Activated T-helper 1 cell treated with anti-CD3 and anti-CD28 coated beads, Interleukin-2, amount 50 U/mL, for 16 hours (primary cell): ENCODE data around the gene ATP12A.

Experiments used
- DNase-seq, 2 donors: peaks; one replicate each; pipeline ENCODE4 v3.0.0-alpha.2; 2020; ENCODE audit warnings: low read depth in 1 of 2, low spot score in 1 of 2

The ATP12A gene

DNA sequence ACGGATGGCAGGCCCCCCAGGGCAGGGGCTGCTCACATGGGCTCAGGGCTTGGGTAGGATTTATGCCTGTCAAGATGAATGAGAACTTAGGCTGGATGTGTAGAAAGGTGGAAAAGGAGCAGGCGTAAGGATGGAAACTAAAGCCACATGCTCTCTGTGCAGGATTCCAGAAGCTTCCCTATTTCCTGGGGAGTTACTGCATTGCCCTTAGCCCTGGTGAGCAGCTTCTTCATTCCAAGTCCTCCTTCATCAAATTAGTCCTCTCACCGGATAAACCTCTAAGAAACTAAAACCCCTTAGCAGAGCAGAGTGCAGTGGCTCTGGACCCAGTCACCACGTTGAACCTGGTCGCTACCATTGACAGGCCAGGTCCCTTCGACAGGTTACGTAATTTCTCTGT is 7.4 kb downstream of the ATP12A start:
- no peak for DNase-seq

DNA sequence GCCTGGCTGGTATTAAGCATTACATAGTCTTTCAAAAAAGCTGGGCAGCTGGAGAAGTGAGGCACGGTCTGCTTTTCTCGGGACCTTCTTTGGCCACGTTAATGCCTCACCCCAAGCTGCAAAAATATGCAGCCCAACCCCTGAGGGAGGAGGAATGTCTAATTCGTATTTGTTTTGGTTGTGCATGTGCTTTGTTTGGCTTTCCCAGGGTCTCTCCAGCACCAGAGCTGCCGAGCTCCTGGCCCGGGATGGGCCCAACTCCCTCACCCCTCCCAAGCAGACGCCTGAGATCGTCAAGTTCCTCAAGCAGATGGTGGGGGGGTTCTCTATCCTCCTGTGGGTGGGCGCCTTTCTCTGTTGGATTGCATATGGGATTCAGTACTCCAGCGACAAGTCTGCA is 7.9 kb downstream of the ATP12A start:
- no peak for DNase-seq

DNA sequence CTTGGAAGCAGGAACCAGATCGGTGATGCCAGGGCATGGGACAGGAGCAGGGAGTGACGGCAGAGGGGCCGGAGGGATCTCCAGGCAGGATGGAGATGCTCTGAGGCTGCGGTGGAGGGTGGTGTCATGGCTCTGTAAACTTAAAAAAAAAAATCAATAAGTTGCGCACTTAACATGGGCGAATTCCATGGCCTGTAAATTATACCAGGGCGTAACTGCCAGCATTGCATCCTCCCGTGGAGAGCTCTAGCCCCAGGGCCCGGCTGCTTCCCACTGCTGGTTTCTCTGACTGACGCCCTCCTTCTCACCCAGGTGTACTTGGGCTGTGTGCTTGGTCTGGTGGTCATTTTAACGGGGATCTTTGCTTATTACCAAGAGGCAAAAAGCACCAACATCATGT is 8.7 kb downstream of the ATP12A start:
- DNase-seq = no peak

DNA sequence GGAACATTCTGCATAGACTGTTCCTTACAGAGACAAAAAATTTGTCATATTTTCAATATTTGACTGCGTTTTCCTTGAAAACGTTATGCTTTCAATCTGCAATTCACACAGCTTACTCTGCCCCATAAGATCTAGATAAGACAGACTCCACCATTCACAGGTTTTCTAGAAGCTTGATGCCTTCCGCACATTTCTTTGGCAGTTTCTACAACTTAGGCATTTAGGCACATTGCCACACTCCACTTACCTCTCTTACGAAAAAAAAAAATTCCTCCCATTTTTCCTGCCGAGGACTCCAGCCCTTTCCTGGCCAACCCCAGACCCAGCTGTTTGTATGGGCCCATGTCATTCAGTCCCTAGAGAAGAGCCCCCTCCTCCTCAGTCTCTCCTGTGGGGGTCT is 11.2 kb downstream of the ATP12A start:
- no peak for DNase-seq

DNA sequence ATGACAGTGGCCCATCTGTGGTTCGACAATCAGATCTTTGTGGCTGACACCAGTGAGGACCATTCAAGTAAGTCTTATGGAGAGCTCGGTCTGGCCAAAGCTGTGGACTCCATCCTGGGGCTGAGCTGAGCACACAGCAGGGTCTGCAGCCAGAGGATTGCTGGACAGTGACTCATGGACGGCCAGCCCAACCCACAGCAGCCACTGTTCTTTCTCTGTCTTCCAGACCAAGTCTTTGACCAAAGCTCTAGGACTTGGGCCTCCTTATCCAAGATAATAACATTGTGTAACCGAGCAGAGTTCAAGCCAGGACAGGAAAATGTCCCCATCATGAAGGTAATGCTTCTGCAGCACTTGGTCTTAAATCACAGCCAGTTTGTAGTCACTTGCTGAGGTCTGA is 12.4 kb downstream of the ATP12A start:
- no peak for DNase-seq

DNA sequence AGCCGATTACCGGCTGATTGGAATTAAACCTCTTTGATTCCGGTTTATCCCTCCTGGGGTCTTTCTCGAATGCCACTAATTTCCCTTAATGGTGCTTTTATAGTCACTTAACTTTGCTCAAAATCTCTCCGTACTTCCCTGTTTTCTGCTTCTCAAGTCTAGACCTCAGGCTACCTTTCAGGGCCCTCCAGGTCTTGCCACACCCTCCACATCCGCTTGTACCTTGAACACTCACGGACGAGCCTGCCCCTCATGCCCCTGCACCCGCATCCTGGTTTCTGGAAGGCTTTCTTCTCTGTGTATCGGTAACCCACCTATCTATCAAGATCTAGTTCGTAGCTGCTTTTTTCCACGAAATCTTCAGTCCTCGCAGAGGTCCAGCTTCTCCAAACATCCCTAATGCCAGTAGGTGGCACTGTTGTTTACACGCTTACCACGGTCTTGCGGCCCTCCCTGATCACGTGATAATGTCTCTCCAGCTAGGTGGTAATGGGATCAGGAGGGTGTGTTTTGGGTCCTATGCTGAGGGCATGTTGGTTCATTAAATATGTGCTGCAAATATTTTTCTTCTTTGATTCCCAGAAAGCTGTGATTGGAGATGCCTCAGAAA is 13.8 kb downstream of the ATP12A start:
- no peak for DNase-seq

DNA sequence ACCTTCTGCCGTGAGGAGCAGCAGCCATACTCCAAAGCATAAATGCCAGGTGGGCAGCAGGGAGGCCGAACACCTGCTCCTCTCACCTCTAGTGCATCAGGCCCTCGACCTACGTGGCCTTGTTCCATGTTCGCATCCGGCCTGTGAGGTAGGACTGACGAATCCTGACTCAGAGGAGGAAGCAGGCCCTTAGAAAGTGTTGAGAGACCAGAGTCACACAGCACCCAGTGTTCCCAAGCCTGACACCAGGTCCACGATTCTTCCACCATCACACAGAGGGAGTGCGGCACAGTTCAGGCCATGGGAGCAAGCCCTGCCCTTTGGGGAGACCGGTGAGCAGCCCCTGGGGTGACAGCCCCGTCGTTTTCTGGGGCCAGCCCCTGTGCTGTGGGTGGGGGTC is 14.7 kb downstream of the ATP12A start:
- DNase-seq = no peak

DNA sequence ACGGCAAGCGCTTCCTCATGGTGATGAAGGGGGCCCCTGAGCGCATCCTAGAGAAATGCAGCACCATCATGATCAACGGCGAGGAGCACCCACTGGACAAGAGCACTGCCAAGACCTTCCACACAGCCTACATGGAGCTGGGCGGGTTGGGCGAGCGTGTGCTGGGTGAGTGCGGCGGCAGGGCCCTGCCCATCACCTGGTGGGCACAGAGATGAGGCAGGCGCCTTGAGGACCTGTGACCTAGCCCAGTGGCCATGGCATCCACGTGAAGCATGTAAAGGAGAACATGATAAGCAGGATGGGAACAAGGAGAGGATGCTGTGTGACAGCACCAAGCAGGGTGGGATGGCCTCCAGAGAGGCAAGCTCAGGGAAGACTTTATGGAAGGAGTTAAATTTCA is 18.5 kb downstream of the ATP12A start:
- no peak for DNase-seq

DNA sequence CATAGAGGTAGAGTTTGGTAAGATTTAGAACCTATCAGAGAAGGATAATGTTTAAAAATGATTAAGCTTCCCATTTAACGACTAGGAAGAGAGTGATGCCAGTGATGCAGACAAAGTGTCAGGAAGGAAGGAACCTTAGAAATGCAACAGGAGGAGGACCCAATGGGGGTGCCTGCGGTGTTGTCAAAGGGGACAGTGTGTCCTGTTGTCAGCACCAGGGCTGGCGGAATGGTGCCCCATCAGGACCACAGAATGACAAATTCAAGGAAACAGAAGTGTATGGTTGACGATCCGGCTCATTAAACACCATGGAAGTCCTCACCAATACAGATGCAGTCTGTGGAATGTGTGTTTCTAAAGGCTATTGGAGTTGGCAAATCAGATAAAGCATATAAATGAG is 19.3 kb downstream of the ATP12A start:
- no peak for DNase-seq

DNA sequence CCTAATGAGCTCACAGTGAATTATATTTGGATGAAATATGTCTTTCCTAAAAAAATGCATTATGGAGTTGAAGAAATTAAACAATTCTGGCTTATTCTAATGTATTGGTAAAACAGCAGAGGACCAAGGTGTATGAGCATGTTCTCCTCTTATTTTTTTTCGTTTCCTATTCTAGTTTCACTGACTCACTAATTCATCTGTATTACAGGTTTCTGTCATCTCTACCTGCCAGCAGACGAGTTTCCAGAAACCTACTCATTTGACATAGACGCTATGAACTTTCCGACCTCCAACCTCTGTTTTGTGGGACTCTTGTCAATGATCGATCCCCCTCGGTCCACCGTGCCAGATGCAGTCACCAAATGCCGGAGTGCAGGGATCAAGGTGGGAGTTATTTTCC is 20.3 kb downstream of the ATP12A start:
- no peak for DNase-seq

DNA sequence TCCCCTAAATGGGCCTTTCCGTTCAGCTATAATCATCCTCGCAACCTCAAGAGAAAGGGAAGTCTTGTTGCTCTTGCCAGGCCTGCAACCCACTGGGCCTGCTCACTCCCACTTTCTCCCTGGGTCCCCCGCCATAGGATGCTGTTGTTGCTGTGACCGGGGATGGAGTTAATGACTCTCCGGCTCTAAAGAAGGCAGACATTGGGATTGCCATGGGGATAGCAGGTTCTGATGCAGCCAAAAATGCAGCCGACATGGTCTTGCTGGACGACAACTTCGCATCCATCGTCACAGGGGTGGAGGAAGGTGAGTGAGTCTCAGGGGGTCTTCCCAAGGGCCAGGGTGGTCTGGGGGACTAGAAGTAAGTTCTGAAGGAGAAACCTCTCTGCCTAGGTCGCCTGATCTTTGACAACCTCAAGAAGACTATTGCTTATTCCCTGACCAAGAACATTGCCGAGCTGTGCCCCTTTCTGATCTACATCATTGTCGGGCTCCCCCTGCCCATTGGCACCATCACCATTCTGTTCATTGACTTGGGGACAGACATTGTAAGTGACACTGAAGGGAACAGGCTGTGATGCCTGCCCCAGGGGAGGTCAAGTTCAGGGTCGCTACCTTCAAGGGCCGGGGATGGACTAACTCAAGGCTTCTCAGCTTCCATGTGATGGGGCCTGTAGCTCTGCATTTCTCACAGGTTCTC is 26.8 kb downstream of the ATP12A start:
- DNase-seq = no peak

DNA sequence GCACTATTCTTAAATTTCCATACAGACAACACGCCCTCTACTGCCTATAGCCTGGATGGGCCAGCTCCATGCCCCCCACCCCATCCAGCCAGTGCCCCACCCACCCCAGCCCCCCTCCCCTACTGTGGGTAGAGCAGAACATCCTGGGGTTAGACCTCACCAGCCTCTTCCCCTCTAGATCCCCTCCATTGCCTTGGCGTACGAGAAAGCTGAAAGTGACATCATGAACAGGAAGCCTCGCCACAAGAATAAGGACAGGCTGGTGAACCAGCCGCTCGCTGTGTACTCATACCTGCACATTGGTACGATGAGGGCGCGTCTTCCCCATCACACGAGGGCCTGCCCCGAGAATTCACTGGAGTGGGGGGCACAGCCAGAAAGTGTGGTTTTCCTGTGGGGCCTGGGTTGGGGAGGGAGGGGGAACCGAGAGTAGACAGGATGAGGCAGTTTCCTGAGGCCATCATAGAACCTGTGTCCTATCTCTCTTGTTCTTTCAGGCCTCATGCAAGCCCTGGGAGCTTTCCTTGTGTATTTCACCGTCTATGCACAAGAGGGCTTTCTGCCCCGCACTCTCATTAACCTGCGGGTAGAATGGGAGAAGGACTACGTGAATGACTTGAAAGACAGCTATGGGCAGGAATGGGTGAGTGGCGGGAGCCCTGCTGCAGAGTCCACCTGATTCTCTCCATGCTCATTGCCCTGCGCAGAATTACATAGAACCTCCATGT is 29.1 kb downstream of the ATP12A start:
- peak; percentile 8 to 27 for DNase-seq

DNA sequence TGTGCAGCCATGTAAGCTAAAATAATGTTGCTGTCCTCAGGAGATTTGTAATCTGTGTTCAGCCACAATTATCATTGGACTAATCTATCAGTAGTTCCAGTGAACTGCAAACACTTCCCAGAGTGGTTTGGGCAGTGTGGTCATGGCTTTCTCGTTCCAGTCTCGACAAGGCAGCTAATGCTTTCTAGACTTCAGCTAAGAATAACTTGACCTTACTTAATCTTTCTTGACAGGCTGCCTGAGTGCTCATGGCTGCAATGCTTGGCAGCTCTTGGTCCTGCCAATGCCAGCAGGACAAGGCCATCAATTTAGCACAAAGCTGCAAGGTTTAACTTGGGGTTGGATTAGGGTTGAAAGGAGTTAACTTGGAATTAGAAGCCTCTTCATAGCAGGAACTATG is 32.8 kb downstream of the ATP12A start:
- DNase-seq = no peak

DNA sequence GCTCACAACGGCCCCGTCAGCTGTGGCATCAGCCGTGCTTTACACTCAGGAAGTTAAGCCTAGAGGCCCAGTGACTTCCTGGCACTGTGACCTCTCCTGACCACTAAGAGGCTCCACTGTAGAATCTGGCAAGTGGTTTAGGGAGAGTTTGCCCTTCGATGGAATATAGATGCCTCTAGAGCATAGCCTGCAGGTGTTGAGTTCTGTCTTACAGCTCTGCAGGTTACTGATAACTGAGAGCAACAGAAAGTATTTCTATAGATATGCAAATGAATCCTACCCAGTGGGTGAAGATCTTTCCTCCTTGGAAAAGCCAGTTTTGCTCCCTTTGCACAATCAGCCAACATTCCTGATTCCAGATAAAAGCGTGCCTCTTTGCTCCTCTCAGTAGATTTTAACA is 35.8 kb downstream of the ATP12A start:
- no peak for DNase-seq

DNA sequence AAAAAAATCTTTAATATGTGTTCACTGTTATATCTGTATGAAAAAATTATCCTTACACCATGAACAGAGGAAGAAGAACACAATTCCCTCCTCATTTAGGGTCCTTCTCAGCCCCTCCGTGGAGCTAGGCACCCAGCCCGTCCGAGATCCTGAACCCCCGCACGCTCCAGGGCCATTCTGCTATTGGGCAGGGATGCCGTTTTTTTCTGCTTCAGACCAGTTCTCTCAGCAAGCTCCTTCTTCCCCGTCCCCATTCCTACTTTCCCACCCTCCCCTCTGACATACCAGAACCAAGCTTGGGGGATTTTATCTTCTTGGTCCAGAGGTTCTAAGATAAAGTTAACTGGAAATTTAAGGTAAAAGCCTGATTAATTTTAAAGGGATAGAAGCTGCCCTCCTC is 36.2 kb downstream of the ATP12A start:
- no peak for DNase-seq

DNA sequence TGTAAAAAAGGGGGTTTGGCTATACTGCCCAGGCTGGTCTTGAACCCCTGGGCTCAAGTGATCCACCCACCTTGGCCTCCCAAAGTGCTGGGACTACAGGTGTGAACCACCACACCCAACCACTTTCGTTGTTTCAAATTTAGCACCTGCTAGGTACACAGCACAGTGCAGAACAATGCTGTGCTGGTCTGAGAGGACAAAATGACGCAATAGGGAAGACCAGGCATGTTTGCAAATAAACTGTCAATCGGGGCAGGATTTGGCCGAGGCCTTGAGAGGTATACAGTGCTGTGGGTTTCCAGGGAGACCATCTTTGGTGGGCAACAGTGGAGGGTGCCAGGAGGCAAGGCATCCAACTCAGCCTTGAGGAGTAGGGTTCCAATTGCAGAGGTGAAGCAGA is 37.0 kb downstream of the ATP12A start:
- DNase-seq = no peak

DNA sequence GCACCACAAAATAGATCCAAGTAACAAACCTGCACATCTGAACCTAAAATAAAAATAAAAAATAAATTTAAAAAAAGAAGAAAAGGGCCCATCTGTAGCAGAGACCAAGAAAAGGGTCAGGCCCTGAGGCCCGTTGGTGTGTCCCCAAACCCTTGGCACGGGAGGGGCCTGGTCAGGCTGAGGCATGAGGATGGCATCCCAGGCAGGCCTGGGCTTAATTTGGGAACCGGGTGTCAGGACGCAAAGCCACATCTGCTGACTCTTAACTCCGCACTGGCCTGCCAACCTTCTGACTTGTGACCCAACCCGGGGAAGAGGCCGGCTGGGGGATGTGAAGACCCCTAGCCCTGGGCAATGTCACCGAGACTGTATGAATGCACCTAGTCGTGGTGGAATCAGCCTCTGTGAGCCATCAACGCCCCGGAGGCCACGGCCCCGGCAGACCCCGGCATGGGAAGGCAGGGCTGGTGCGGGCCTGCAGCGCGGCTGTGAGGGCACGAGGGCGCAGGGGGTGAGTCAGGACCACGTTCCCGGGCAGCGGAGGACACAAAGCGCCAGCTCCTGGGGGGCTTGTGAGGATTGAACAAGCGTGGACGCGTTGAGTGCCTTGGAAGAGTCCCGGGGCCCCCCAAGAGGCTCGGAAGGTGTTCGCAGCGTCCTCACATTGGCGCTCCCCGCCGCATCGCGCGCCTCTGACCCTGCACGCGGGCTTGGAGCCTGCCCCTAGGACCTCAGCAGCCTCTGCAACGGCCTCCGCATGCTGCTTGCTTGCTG is 38.2 kb downstream of the ATP12A start:
- no peak for DNase-seq

DNA sequence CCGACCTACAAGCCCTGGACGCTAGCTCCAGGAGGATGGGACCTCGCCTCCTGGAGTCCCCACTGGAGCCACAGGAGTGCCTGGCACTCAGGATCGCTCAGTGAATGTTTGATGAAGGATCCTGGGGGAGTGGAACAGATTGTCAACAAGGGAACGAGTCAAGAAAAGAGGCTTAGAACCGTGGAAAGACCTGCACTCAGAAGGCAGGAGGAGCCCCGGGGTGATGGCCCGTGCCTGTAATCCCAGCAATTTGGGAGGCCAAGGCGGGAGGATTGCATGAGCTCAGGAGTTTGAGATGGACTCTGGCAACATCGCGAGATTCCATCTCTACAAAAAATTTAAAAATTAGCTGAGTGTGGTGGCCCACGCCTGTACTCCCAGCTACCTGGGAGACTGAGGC is 38.9 kb downstream of the ATP12A start:
- DNase-seq = no peak

DNA sequence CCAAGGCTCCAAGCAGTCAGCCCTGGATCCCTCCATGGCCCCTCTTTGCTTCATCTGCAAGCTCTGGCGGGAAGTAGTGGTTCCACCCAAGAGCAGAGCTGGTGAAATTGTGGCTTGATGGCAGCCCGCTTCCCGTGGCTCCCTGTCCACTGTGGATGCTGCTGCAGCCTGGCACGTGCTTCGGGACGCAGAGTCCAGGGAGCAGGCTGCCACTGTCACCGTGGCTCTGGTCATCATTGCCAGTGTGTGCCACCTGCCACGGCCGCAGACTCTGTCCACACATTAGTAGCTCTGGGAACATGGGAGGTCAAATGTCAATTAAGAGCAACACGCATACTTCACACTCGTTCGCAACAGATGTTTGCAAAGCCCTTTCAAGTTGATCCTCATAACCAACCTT is 43.0 kb downstream of the ATP12A start:
- DNase-seq = no peak

DNA sequence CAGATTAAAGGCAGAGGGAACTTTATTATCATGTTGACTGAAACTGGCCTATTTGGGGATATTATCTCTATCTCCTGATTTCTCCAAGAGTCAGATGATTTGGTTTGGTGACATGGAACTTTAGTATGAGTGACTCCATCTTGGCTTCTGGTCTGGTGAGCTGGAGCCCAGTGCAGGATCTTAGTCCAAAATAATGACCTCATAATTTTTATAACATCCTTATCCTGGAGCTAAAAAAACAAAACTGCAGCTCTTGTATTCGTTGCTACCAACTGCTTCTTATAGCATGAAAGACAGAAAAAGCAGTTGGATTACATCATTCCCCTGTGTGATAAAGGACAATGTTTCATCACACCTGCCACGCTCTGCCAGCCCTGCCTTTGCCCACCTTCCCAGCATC is 44.5 kb downstream of the ATP12A start:
- no peak for DNase-seq

DNA sequence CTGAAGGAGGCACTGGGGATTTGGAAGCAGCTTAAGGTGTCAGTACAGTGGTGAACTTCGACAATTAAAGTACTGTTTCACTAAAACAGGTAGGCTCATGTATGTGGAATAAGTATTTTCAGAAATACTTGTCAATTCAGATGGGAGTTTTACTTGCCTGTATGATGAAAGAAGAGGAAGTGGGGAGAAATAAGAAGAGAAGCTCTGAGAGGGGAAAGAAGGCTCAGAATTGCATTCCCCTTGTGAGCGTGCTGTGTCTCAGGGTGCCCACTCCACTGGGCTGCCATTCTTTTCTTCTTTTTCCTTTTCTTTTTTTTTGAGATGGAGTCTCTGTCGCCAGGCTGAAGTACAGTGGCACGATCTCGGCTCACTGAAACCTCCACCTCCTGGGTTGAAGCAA is 45.2 kb downstream of the ATP12A start:
- DNase-seq = no peak
